Endothelial cell of umbilical vein (primary cell): ENCODE measurements around the gene TNIP3. TPM values are rescaled to one million over a fixed set of nuclear protein-coding genes. Genes with fewer than 3 reads are reported as not detected.

Experiments used
- BruUV-seq: library from RNA; stranded (reverse); fragments of 400-500 nt; replicated peaks from 2 replicates; lab custom pipeline; 2021; lab: Mats Ljungman, UMichigan
- CTCF ChIA-PET: fragments of 300-600, 350-600 bp; sonication (Branson Sonifier 250); formaldehyde crosslinking; loops from one replicate; lab custom pipeline; 2021; ENCODE audit warnings: antibody characterized with exemption, inconsistent platforms; lab: Charles Lee
- POLR2A ChIA-PET: fragments of 300-600, 350-600 bp; sonication (Branson Sonifier 250); formaldehyde crosslinking; loops from one replicate; lab custom pipeline; 2021; ENCODE audit warnings: antibody characterized with exemption, inconsistent platforms; lab: Charles Lee
- DNase-seq: peaks from one replicate; pipeline ENCODE4 v3.0.0-alpha.2; 2011; ENCODE audit warnings: low read depth, low spot score
- FAIRE-seq: peaks from 2 replicates; lab custom pipeline; 2011; peaks lifted over from hg19 to GRCh38; lab: Jason Lieb, UNC
- H2AFZ ChIP-seq: 2 replicates; pipeline ENCODE4 v1.6.0; 2012; ENCODE audit warnings: low read depth, low read length, control low read depth, inconsistent platforms
- H3K27ac ChIP-seq: 2 replicates; pipeline ENCODE4 v1.5.1; 2011; ENCODE audit warnings: low read depth, mild to moderate bottlenecking, control low read depth, low read length, moderate library complexity; ENCODE audit not compliant: insufficient read depth
- H3K27me3 ChIP-seq, 2 experiments: 2 replicates each; pipeline versions ENCODE4 v1.6.0 to v1.6.1; 2011; ENCODE audit warnings: low read length in 2 of 2, mixed read lengths in 1 of 2; ENCODE audit not compliant: control insufficient read depth in 2 of 2, insufficient read depth in 2 of 2
- H3K36me3 ChIP-seq, 2 experiments: 2 replicates in 1 of 2; 3 replicates in 1 of 2; pipeline ENCODE4 v1.5.1; 2011; ENCODE audit warnings: low read length in 2 of 2, mild to moderate bottlenecking in 1 of 2, moderate library complexity in 1 of 2; ENCODE audit not compliant: control insufficient read depth in 2 of 2, insufficient read depth in 2 of 2; ENCODE audit errors: extremely low read depth in 1 of 2
- H3K4me1 ChIP-seq: 3 replicates; pipeline ENCODE4 v1.5.1; 2011; ENCODE audit warnings: mild to moderate bottlenecking, low read length; ENCODE audit not compliant: control insufficient read depth, insufficient read depth; ENCODE audit errors: extremely low read depth
- H3K4me2 ChIP-seq: 2 replicates; pipeline ENCODE4 v1.6.1; 2011; ENCODE audit warnings: low read length, control low read depth, mixed read lengths; ENCODE audit not compliant: insufficient read depth
- H3K4me3 ChIP-seq, 3 experiments: fragments of 200-600 bp in 1 of 3; sonication (generic), shearing (Covaris generic) in 1 of 3; replicated peaks in 1 of 3; 2 replicates each; pipeline ENCODE4 v1.5.1; 2011 to 2016; ENCODE audit warnings: control low read depth in 3 of 3, low read length in 3 of 3, mild to moderate bottlenecking in 2 of 3, inconsistent platforms in 1 of 3, low read depth in 1 of 3, moderate library complexity in 1 of 3; ENCODE audit not compliant: insufficient read depth in 1 of 3
- H3K79me2 ChIP-seq: 2 replicates; pipeline ENCODE4 v1.6.0; 2012; ENCODE audit warnings: low read length, inconsistent platforms; ENCODE audit not compliant: control insufficient read depth, insufficient read depth
- H3K9ac ChIP-seq: replicated peaks from 2 replicates; pipeline ENCODE3; 2011; ENCODE audit warnings: low read length, control low read depth; ENCODE audit not compliant: insufficient read depth; ENCODE audit errors: extremely low read depth
- H3K9me1 ChIP-seq: replicated peaks from 3 replicates; pipeline ENCODE4 v1.6.0; 2011; ENCODE audit warnings: mild to moderate bottlenecking, low read length; ENCODE audit not compliant: control insufficient read depth, insufficient read depth; ENCODE audit errors: extremely low read depth
- H3K9me3 ChIP-seq: replicated peaks from 2 replicates; pipeline ENCODE4 v1.5.1; 2012; ENCODE audit warnings: low read length, inconsistent platforms; ENCODE audit not compliant: control insufficient read depth, insufficient read depth
- H4K20me1 ChIP-seq: replicated peaks from 2 replicates; pipeline ENCODE3; 2011; ENCODE audit warnings: mild to moderate bottlenecking, low read length; ENCODE audit not compliant: control insufficient read depth, insufficient read depth; ENCODE audit errors: extremely low read depth
- CTCF ChIP-seq, 2 donors: IDR thresholded peaks; 1 replicate in 1 of 2; 2 replicates in 1 of 2; pipeline ENCODE4 v1.5.1; 2011; ENCODE audit warnings: low read length in 2 of 2, mild to moderate bottlenecking in 2 of 2, moderate library complexity in 2 of 2, control low read depth in 1 of 2, inconsistent platforms in 1 of 2, low read depth in 1 of 2; ENCODE audit not compliant: insufficient read depth in 1 of 2; ENCODE audit errors: extremely low read depth in 1 of 2
- EZH2 ChIP-seq: IDR thresholded peaks from 2 replicates; pipeline ENCODE4 v1.6.1; 2012; ENCODE audit warnings: borderline replicate concordance, low read depth, mild to moderate bottlenecking, moderate library complexity, low read length, inconsistent platforms; ENCODE audit not compliant: severe bottlenecking
- FOS ChIP-seq: IDR thresholded peaks from 2 replicates; pipeline ENCODE4 v1.6.1; 2011; ENCODE audit warnings: mild to moderate bottlenecking, low read length, moderate library complexity, borderline replicate concordance; ENCODE audit not compliant: insufficient read depth
- GATA2 ChIP-seq: IDR thresholded peaks from 2 replicates; pipeline ENCODE4 v1.7.0; 2011; ENCODE audit warnings: low read depth, mild to moderate bottlenecking, moderate library complexity, mixed read lengths, low read length; ENCODE audit not compliant: insufficient read length, insufficient read depth
- JUN ChIP-seq: IDR thresholded peaks from 2 replicates; pipeline ENCODE4 v1.6.1; 2011; ENCODE audit warnings: borderline replicate concordance, low read depth; ENCODE audit not compliant: insufficient read length, insufficient read depth
- MAX ChIP-seq: IDR thresholded peaks from 2 replicates; pipeline ENCODE4 v1.6.1; 2011; ENCODE audit not compliant: insufficient read depth, insufficient read length
- MYC ChIP-seq: IDR thresholded peaks from one replicate; pipeline ENCODE4 v1.6.1; 2011; ENCODE audit warnings: mild to moderate bottlenecking, low read depth, low read length
- POLR2A ChIP-seq: IDR thresholded peaks from 2 replicates; pipeline ENCODE4 v1.6.1; 2012; ENCODE audit warnings: low read depth, mild to moderate bottlenecking, control low read depth, low read length
- POLR2AphosphoS5 ChIP-seq: IDR thresholded peaks from 2 replicates; pipeline ENCODE4 v1.6.1; 2012; ENCODE audit warnings: low read depth, mild to moderate bottlenecking, control low read depth, low read length, moderate library complexity; ENCODE audit not compliant: insufficient read depth
- dilution Hi-C: fragments of 300-500 bp; cut with MboI; formaldehyde crosslinking; loops from one replicate; pipeline ENCODE4 v1.15.0; 2019; ENCODE audit warnings: low sequenced_read_pairs; ENCODE audit not compliant: extremely low pct_ligation_motif_present
- intact Hi-C: fragments of 100-400 bp; cut with micrococcal nuclease; formaldehyde crosslinking; loops from one replicate; pipeline ENCODE4 v1.10.0; 2022
- polyA plus RNA-seq, 4 experiments: library from polyadenylated mRNA; depleted of rRNA in 3 of 4; stranded (reverse) in 3 of 4; unstranded in 1 of 4; fragments of >200 nt; gene quantifications; 2 replicates each; pipeline versions ENCODE4 v1.2.1 to v1.2.3, GENCODE V29; 2011 to 2012; ENCODE audit warnings: missing spikeins in 1 of 4
- total RNA-seq: library from RNA; stranded (reverse); gene quantifications from 2 replicates; pipeline ENCODE4 v1.2.3, GENCODE V29; 2021

TNIP3 gene
- total and polyA plus RNA-seq, 2 donors (not counting 3 experiments of a cell fraction or from before 2014, with no cell fraction given): not detected

GRCh38 chr4:121192013-121192412 is 27.9 kb upstream of the TNIP3 start:
- FAIRE-seq (no peak), DNase-seq (no peak)
- no TSS peak for BruUV-seq
- intact Hi-C loops: loop anchor here (1.0 to 5.0 kb wide), 4 partner anchors 60 to 545 kb away; no protein-coding TSS in a partner anchor
- no peaks in the 10 kb centered on the region for H3K9me1 ChIP-seq
- H3K4me1 ChIP-seq: no peaks in the 10 kb centered on the region
- H3K4me2 ChIP-seq: no peak overlapping the region
- no peaks in the 10 kb centered on the region for H3K36me3 ChIP-seq
- ChIA-PET CTCF (interaction anchor here (0.6 to 2.2 kb wide), 52 partner anchors 8 to 1036 kb away, joined by 3 to 54 read pairs (median 4); partner anchors contain the start of gene PRDM5), POLR2A (no interaction called here)
- H2AFZ ChIP-seq: no peak overlapping the region
- H3K9me3 ChIP-seq: no peaks in the 10 kb centered on the region
- no peaks in the 10 kb centered on the region for H4K20me1 ChIP-seq
- TF ChIP-seq CTCF (IDR thresholded peaks at IDR 0.05; ENCODE audit: extremely low read depth in 1 of 2, insufficient read depth in 1 of 2, low read depth in 1 of 2, low read length in 2 of 2) (no peak), MYC (no peak), JUN (no peak), EZH2 (no peak), FOS (no peak), GATA2 (no peak), POLR2A (no peak), POLR2AphosphoS5 (no peak), MAX (no peak)
- H3K27me3 ChIP-seq: peaks cover 7 to 25% of the 10 kb centered on the region in 2 experiments
- no peak overlapping the region for H3K4me3 ChIP-seq
- H3K27ac ChIP-seq: no peak overlapping the region
- no peaks in the 10 kb centered on the region for H3K79me2 ChIP-seq
- H3K9ac ChIP-seq: no peak overlapping the region
- dilution Hi-C loops: no loop called here
